GM18507 (cell line): Measurements from ENCODE around the gene ALPL.

ENCODE experiments used
- DNase-seq: peaks from one replicate; pipeline ENCODE4 v3.0.0; 2011; ENCODE audit warnings: low read depth; ENCODE audit not compliant: insufficient read length; ENCODE audit errors: extremely low spot score
- FAIRE-seq: peaks from 2 replicates; lab custom pipeline; 2011; peaks lifted over from hg19 to GRCh38; lab: Jason Lieb, UNC

The ALPL gene

GRCh38 chr1:21524220-21524619 is 15.0 kb downstream of the ALPL start:
- no peak for FAIRE-seq
- no peak for DNase-seq

DNA sequence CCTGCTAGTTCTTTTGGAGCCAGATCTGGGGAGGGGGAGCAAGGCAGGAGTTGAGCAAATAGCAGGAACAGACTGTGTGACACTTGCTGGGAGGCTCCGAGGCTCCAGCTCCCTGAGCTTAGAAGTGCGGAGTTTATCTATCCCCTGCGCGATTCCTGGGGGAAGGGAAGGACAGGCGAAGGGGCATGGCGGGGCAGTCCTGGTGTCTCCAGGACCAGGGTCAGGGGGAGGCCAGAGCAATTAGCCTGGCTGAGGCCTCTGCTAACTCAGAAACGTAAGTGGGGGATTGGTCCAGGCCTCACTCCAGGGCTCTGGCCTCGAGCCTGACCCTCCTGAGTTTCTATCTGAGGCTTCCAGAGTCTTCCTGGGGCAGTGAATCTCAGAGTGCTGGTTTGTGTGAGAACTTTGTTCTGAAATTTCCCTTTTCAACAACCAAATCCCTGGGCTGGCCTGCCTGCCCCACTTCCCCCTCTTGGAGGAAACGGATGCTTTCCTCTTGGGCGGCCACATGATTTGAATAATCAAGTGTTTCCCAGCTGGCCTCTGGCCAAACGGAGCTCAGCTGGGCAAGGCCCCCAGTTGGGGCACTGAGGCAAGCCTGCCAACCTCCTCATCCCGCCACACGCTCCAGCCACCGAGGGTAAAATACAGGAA is 15.6 kb downstream of the ALPL start:
- DNase-seq (no peak), FAIRE-seq (peak; percentile 74)

DNA sequence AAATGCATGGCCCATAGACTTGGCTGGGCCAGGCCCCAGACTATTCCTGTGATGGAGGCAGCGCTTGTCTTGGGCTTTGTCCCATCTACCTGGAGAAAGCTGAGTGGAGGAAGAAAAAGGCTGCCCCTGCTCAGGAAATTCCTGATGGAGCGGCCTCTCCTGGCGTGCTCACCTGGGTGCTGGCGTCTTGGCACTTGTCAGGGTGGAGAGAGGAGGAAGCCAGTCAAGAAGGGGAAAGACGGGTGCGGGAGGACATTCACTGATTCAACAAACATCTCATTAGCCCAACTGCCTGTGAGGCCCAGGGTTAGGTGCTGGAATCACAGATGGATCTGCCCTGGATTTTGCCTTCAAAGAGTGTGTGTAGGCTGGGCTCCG is 16.1 kb downstream of the ALPL start:
- DNase-seq (no peak), FAIRE-seq (no peak)

DNA sequence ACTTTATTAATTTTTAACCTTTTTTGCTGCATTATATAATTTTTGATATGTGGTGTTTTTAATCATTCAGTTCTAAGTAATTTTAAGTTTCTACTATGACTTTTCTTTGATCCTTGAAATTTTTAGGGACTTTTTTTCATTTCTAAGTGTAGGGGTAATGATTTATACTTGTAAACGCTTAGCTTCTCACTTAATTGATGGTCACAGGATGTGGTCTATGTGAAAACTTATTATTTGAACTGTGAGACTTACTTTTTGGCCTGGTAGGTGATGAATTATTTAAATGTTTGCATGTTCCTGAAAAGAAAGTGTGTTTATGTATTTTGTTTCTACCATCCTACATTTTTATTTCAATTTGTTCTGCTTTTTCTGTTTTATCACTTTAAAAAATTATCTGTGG is 17.2 kb downstream of the ALPL start:
- no peak for DNase-seq
- peak; percentile 67 for FAIRE-seq

DNA sequence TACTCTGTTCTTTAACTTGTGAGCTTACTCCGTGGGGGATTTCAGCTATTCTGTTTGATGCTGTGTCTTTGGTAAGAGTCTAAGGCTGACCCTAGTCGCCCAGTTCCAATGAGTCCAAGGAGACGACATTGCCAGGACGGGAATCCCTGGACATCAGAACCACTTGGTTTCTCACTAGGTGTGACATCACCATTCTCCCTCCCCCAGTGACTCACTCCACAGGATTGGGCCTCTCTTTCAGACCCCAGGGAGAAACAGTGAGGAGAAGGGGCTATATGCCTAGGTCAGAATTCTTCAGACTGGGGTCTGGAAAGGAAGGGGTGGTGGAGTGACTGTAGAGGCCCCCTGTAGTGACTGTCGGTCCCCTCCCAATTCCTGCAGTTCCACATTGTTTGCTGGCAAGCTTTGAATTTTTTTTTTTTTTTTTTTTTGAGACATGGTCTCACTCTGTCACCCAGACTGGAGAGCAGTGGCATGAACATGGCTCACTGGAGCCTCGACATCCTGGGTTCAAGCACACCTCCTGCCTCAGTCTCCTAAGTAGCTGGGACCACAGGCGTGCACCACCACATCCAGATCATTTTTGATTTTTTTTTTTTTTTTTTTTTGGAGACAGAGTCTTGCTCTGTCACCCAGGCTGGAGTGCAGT is 21.3 kb downstream of the ALPL start:
- DNase-seq (no peak), FAIRE-seq (no peak)

- no peak for DNase-seq
- FAIRE-seq: no peak
These were observed 22.0 kb downstream of the ALPL start for GRCh38 chr1:21531241-21531640.

- no peak for DNase-seq
- FAIRE-seq: no peak
These were observed 23.3 kb downstream of the ALPL start for GRCh38 chr1:21532496-21532895.

DNA sequence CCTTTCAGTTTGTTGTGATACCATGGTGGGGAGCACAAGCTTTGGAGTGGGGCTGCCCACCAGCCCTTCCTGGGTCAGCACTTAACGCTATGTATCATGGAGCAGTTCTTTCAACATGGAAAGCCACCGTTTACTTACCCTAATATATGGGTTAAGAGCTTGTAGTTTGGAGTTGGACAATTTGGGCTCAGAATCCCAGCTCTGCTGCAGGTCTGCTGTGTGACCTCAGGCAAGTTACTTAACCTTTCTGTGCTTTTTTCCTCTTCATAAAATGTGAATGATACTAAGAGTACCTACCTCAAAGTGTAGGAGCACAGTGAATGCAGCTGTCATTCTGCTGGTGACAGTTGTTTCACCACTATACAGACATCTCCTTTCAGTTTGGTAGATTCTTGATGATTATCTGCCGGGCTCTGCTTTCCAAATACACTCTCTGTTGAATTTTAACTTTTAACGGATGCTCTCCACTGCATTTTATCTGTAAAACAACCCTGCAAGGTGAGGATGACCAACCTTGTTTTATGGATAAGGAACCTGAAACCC is 23.8 kb downstream of the ALPL start:
- FAIRE-seq: no peak
- no peak for DNase-seq

- no peak for FAIRE-seq
- DNase-seq: no peak
These were observed 24.9 kb downstream of the ALPL start for GRCh38 chr1:21534146-21534545.

- FAIRE-seq (peak; percentile 86), DNase-seq (peak; percentile 49)
These were observed 25.6 kb downstream of the ALPL start for GRCh38 chr1:21534674-21535378.

- DNase-seq: no peak
- FAIRE-seq: no peak
These were observed 27.0 kb downstream of the ALPL start for GRCh38 chr1:21536218-21536617.

- no peak for FAIRE-seq
- no peak for DNase-seq
These were observed 28.3 kb downstream of the ALPL start for GRCh38 chr1:21537511-21537931.

- no peak for FAIRE-seq
These were observed 28.9 kb downstream of the ALPL start for GRCh38 chr1:21537932-21538630.

GRCh38 chr1:21539933-21540332 is 30.7 kb downstream of the ALPL start:
- no peak for FAIRE-seq

More at GRCh38 chr1:21537932-21538630, 28.9 kb downstream of the ALPL start:
- no peak for DNase-seq

GRCh38 chr1:21541329-21541728 is 32.1 kb downstream of the ALPL start:
- no peak for FAIRE-seq
- no peak for DNase-seq

More at GRCh38 chr1:21539933-21540332, 30.7 kb downstream of the ALPL start:
- DNase-seq: no peak

GRCh38 chr1:21541835-21542234 is 32.6 kb downstream of the ALPL start:
- FAIRE-seq (no peak), DNase-seq (no peak)

GRCh38 chr1:21543598-21543997 is 34.4 kb downstream of the ALPL start:
- DNase-seq (no peak), FAIRE-seq (no peak)

DNA sequence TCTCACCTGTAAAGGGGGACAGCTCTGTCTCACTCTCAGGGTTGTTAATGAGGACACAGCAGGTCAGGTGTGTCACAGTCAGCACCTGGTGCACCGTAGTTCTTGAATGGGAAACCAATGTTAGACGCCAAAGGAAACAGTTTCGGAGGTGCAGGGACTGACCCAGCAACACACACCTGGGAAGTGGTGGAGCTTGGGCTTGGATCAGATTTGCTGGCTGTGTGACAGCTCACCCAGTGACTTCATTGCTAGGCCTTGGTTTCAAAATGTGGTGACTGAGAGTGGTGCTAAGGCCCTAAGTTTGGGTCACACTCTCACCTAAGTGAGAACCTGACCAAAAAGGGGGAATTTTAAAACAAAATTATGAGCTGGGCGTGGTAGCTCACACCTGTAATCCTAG is 34.9 kb downstream of the ALPL start:
- FAIRE-seq: no peak
- DNase-seq: no peak

GRCh38 chr1:21546122-21546825 is 37.1 kb downstream of the ALPL start:
- FAIRE-seq (no peak), DNase-seq (no peak)
